AG04450 (cell line): ENCODE data around the gene CRIP3. TPM values are rescaled to one million over a fixed set of nuclear protein-coding genes. Genes with fewer than 3 reads are reported as not detected.
"Not testable (repeated sequence)": the region's sequence is repeated elsewhere in the genome, so short reads cannot be mapped to it uniquely, and the experiment has no call there.

Experiments used
- CTCF ChIA-PET: fragments of 300-600, 350-600 bp; formaldehyde crosslinking; extraction: SDS; loops from one replicate; lab custom pipeline; 2022; ENCODE audit warnings: antibody characterized with exemption, inconsistent platforms; lab: Charles Lee
- POLR2A ChIA-PET: fragments of 350-600 bp; formaldehyde crosslinking; extraction: SDS; loops from one replicate; lab custom pipeline; 2021; ENCODE audit warnings: antibody characterized with exemption, inconsistent platforms; lab: Yijun Ruan, JAX
- DNase-seq: peaks from one replicate; pipeline ENCODE4 v3.0.0-alpha.2; 2011; ENCODE audit warnings: low read depth, low spot score
- H3K27ac ChIP-seq: one replicate; pipeline ENCODE4 v1.5.1; 2012; ENCODE audit warnings: low read depth, low read length, control low read depth
- H3K27me3 ChIP-seq: one replicate; pipeline ENCODE4 v1.6.0; 2012; ENCODE audit warnings: low read length; ENCODE audit not compliant: control insufficient read depth, insufficient read depth
- H3K4me3 ChIP-seq: 2 replicates; pipeline ENCODE4 v1.5.1; 2011; ENCODE audit warnings: mild to moderate bottlenecking, low read depth, low read length, control low read depth
- H3K9me3 ChIP-seq: 2 replicates; pipeline ENCODE4 v1.5.1; 2012; ENCODE audit warnings: low read length; ENCODE audit not compliant: control insufficient read depth, insufficient read depth
- CTCF ChIP-seq: IDR thresholded peaks from 2 replicates; pipeline ENCODE4 v1.5.1; 2011; ENCODE audit warnings: low read depth, low read length, control low read depth, inconsistent platforms
- polyA plus RNA-seq: library from polyadenylated mRNA; depleted of rRNA; stranded (reverse); fragments of >200 nt; gene quantifications from 2 replicates; pipeline ENCODE4 v1.2.3, GENCODE V29; 2011

Gene CRIP3
- polyA plus RNA-seq, 1 experiment = not detected

GRCh38 chr6:43307451-43308100 is 1.1 kb downstream of the CRIP3 start:
- TF ChIP-seq CTCF = no peak
- H3K9me3 ChIP-seq = no peaks in the 10 kb centered on the region; the same call in 1 of the 2 replicates
- DNase-seq = no peak
- no peak overlapping the region for H3K4me3 ChIP-seq
- no peak overlapping the region for H3K27ac ChIP-seq
- peaks cover 31% of the 10 kb centered on the region for H3K27me3 ChIP-seq
- CTCF ChIA-PET = interaction anchor here (1.4 kb wide), 1 partner anchor 27 kb away, joined by 6 read pairs; no protein-coding TSS in a partner anchor
- POLR2A ChIA-PET = no interaction called here

- no peak overlapping the region for H3K4me3 ChIP-seq
- POLR2A ChIA-PET = no interaction called here
- TF ChIP-seq CTCF = no peak
- DNase-seq = no peak
- peaks cover 42% of the 10 kb centered on the region for H3K27me3 ChIP-seq
- no peaks in the 10 kb centered on the region; the same call in 1 of the 2 replicates for H3K9me3 ChIP-seq
- CTCF ChIA-PET = interaction anchor here (1.1 kb wide), 1 partner anchor 81 kb away, joined by 3 read pairs; no protein-coding TSS in a partner anchor
- H3K27ac ChIP-seq = no peak overlapping the region
Observed at GRCh38 chr6:43306086-43306485, 2.5 kb downstream of the CRIP3 start.

DNA sequence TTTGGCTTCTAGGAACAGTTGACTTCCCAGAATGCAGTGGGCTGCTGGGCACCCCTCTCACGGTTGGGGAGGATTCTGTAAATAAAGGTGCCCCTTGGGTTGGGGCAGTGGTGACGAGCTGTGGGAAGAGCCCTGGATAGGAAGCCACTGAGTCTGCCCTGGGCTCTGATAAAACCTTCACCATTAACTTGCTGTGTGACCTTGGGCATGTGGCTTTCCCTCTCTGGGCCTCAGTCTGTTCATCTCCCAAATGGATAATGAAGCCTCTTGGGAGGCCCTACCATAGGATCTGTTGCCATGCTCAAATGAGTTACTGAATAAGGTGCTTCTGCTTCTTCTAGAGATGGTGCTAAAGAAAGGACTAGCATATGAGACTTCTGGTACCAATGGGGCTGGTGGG is 3.7 kb downstream of the CRIP3 start:
- Histone ChIP-seq H3K27ac (no peak overlapping the region), H3K27me3 (peaks cover 45% of the 10 kb centered on the region), H3K4me3 (no peak overlapping the region), H3K9me3 (no peaks in the 10 kb centered on the region; the same call in 1 of the 2 replicates)
- ChIA-PET POLR2A (no interaction called here), CTCF (no interaction called here)
- no peak for DNase-seq
- no peak for TF ChIP-seq CTCF

DNA sequence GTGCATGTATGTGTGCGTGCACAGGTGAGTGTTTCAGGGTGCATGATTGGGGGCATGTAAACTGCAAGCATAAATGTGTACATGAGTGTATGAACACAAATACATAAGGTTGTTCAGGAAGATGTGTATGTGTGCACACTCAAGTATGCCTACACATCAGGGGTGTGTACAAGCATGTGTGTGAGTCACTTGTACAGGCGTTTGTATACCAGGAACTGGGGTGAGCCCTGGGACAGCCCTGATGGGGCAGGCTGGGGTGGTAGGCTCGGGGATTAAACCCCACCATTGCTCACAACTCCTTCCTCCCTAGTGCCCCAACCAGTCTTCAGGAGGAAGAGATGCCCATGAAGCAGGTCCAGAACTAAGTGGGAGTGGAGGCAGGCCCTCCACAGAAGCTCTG is 4.3 kb downstream of the CRIP3 start:
- peaks cover 48% of the 10 kb centered on the region for H3K27me3 ChIP-seq
- H3K27ac ChIP-seq = no peak overlapping the region
- no peak for TF ChIP-seq CTCF
- no peak overlapping the region for H3K4me3 ChIP-seq
- ChIA-PET CTCF (no interaction called here), POLR2A (no interaction called here)
- no peak for DNase-seq
- no peaks in the 10 kb centered on the region; the same call in 1 of the 2 replicates for H3K9me3 ChIP-seq

GRCh38 chr6:43303751-43304331 is 4.8 kb downstream of the CRIP3 start:
- Histone ChIP-seq H3K9me3 (no peaks in the 10 kb centered on the region; the same call in 1 of the 2 replicates), H3K27ac (no peak overlapping the region), H3K27me3 (peaks cover 48% of the 10 kb centered on the region), H3K4me3 (no peak overlapping the region)
- no peak for TF ChIP-seq CTCF
- DNase-seq = no peak
- POLR2A ChIA-PET = no interaction called here
- CTCF ChIA-PET = no interaction called here

GRCh38 chr6:43303006-43303405 is 5.6 kb downstream of the CRIP3 start:
- POLR2A ChIA-PET, H3K9me3 ChIP-seq, DNase-seq, H3K27ac ChIP-seq, CTCF ChIA-PET, H3K4me3 ChIP-seq: not testable (repeated sequence)
- peaks cover 48% of the 10 kb centered on the region for H3K27me3 ChIP-seq
